Upper lobe of left lung (tissue), 6 donors: ENCODE data around the gene ZNF761. TPM values are rescaled to one million over a fixed set of nuclear protein-coding genes. Genes with fewer than 3 reads are reported as not detected.
A peak's percentile ranks its signal among the peaks of the same experiment; 100 is the strongest.
"Not testable (repeated sequence)": the region's sequence is repeated elsewhere in the genome, so short reads cannot be mapped to it uniquely, and the experiment has no call there.

Experiments used
- ATAC-seq, 2 donors: fragments of 200-7000 bp; cut with Tn5 transposase; one replicate each; pipeline ENCODE4 v1.9.1; 2022; ENCODE audit warnings: mild to moderate bottlenecking in 2 of 2, moderate library complexity in 2 of 2; ENCODE audit not compliant: low FRiP score in 2 of 2
- DNase-seq, 2 donors: peaks; one replicate each; pipeline ENCODE4 v3.0.0-alpha.2; 2019 to 2020
- H3K27ac ChIP-seq, 4 donors: fragments of 200-600 bp; sonication (generic); one replicate each; pipeline ENCODE4 v1.5.1; 2016 to 2019
- H3K27me3 ChIP-seq, 4 donors: fragments of 200-600 bp; sonication (generic); one replicate each; pipeline ENCODE4 v1.5.1; 2017 to 2019
- H3K36me3 ChIP-seq, 4 donors: fragments of 200-600 bp; sonication (generic); one replicate each; pipeline ENCODE4 v1.5.1; 2016 to 2019
- H3K4me1 ChIP-seq, 4 donors: fragments of 200-600 bp; sonication (generic); one replicate each; pipeline ENCODE4 v1.5.1; 2018 to 2019
- H3K4me3 ChIP-seq, 4 donors: fragments of 200-600 bp; sonication (generic); one replicate each; pipeline ENCODE4 v1.5.1; 2017 to 2019; ENCODE audit warnings: mild to moderate bottlenecking in 2 of 4, moderate library complexity in 1 of 4
- H3K9me3 ChIP-seq, 4 donors: fragments of 200-600 bp; sonication (generic); one replicate each; pipeline ENCODE4 v1.5.1; 2018 to 2019
- CTCF ChIP-seq, 6 experiments: fragments of 450-650 bp in 4 of 6; fragments of 200-600 bp in 2 of 6; sonication (generic) in 2 of 6; IDR thresholded peaks; one replicate each; pipeline ENCODE4 v1.5.1; 2016 to 2019; ENCODE audit warnings: antibody characterized with exemption in 6 of 6
- EP300 ChIP-seq, 4 donors: sonication (generic); formaldehyde crosslinking; IDR thresholded peaks; one replicate each; pipeline ENCODE4 v1.5.1; 2017; ENCODE audit warnings: antibody characterized with exemption in 4 of 4, control low read depth in 2 of 4
- POLR2A ChIP-seq, 4 donors: fragments of 450-650 bp; IDR thresholded peaks; one replicate each; pipeline ENCODE4 v1.5.1; 2016 to 2017; ENCODE audit warnings: antibody characterized with exemption in 4 of 4, mild to moderate bottlenecking in 2 of 4
- POLR2AphosphoS5 ChIP-seq, 2 donors: sonication (generic); formaldehyde crosslinking; IDR thresholded peaks; one replicate each; pipeline ENCODE4 v1.5.1; 2017; ENCODE audit warnings: antibody characterized with exemption in 2 of 2
- WGBS, 2 donors: methylation state at CpG; one replicate each; pipeline ENCODE4 v1.1.5; 2017 to 2018; 5-methylcytosine and 5-hydroxymethylcytosine counted together
- total RNA-seq, 6 donors: library from RNA; depleted of rRNA in 4 of 6; stranded (reverse); fragments of >200 nt in 4 of 6; gene quantifications; one replicate each; pipeline versions ENCODE4 v1.1.0 to v1.2.1, GENCODE V29; 2016 to 2021
- donor health status: DM: no; HTN: no; CAD: no; lungs with moderate emphysema.
- donor health status: DM: no; HTN: yes; CAD: no; lungs with severe emphysema.

ZNF761 gene
- total RNA-seq, 6 donors from 2014 or later, result 5.0 to 26.2 (median 9.5) TPM

GRCh38 chr19:53409505-53410204 lies 22.1 kb upstream of the ZNF761 start:
- DNase-seq (no peak), ATAC-seq (no peak)
- Histone ChIP-seq H3K36me3 (peaks cover 23 to 41% (median 31%) of the 10 kb centered on the region in 4 donors), H3K27ac (no peak overlapping the region), H3K9me3 (peaks cover 42 to 87% (median 74%) of the 10 kb centered on the region in 4 donors), H3K4me1 (no peaks in the 10 kb centered on the region), H3K27me3 (no peaks in the 10 kb centered on the region), H3K4me3 (no peak overlapping the region)
- WGBS, 2 donors, result 80 to 84% methylated on average over 7 of the region's 7 CpGs
- TF ChIP-seq POLR2AphosphoS5 (IDR thresholded peaks at IDR 0.05) (no peak), CTCF (IDR thresholded peaks at IDR 0.05) (no peak), POLR2A (IDR thresholded peaks at IDR 0.05) (no peak), EP300 (IDR thresholded peaks at IDR 0.05) (no peak)

- H3K27ac ChIP-seq, ATAC-seq: not testable (repeated sequence)
- 65 to 69% methylated on average over 11 of the region's 11 CpGs for WGBS, 2 donors
These were observed 11.1 kb upstream of the ZNF761 start for GRCh38 chr19:53420520-53421315.

GRCh38 chr19:53422551-53422950 lies 9.2 kb upstream of the ZNF761 start:
- WGBS, 2 donors, result 81% methylated on average over 5 of the region's 5 CpGs

More at GRCh38 chr19:53420520-53421315, 11.1 kb upstream of the ZNF761 start:
- H3K36me3 ChIP-seq, H3K9me3 ChIP-seq, H3K4me3 ChIP-seq, H3K27me3 ChIP-seq, DNase-seq: not testable (repeated sequence)
- peaks cover 0 to 16% (median 3%) of the 10 kb centered on the region in 4 donors for H3K4me1 ChIP-seq

GRCh38 chr19:53423074-53423473 lies 8.7 kb upstream of the ZNF761 start:
- not testable (repeated sequence) for H3K36me3 ChIP-seq, H3K27ac ChIP-seq, DNase-seq, H3K27me3 ChIP-seq, H3K9me3 ChIP-seq
- WGBS, 2 donors, result 10 to 46% methylated on average over 4 to 5 of the region's 13 CpGs
- ATAC-seq, result peak in 1 of 2 donors; percentile 18
- H3K4me1 ChIP-seq, result peaks cover 0 to 16% (median 3%) of the 10 kb centered on the region in 4 donors
- peak overlapping the region in 1 of 4 donors; percentile 12 for H3K4me3 ChIP-seq

More at GRCh38 chr19:53422551-53422950, 9.2 kb upstream of the ZNF761 start:
- Histone ChIP-seq H3K36me3 (no peaks in the 10 kb centered on the region), H3K4me3 (no peak overlapping the region), H3K27ac (no peak overlapping the region), H3K9me3 (peaks cover 0 to 5% (median 0%) of the 10 kb centered on the region in 4 donors), H3K27me3 (no peaks in the 10 kb centered on the region), H3K4me1 (peaks cover 0 to 16% (median 3%) of the 10 kb centered on the region in 4 donors)
- ATAC-seq, result no peak
- no peak for DNase-seq
- no peak for TF ChIP-seq CTCF (IDR thresholded peaks at IDR 0.05)
- no peak for TF ChIP-seq POLR2AphosphoS5 (IDR thresholded peaks at IDR 0.05)
- TF ChIP-seq EP300 (IDR thresholded peaks at IDR 0.05), result no peak
- no peak for TF ChIP-seq POLR2A (IDR thresholded peaks at IDR 0.05)

GRCh38 chr19:53423680-53424079 lies 8.1 kb upstream of the ZNF761 start:
- not testable (repeated sequence) for H3K27me3 ChIP-seq, DNase-seq, H3K9me3 ChIP-seq, H3K27ac ChIP-seq, H3K36me3 ChIP-seq
- WGBS, 2 donors, result 40 to 43% methylated on average over 8 of the region's 8 CpGs
- Histone ChIP-seq H3K4me3 (peak overlapping the region in 1 of 4 donors; percentile 21), H3K4me1 (peaks cover 0 to 16% (median 3%) of the 10 kb centered on the region in 4 donors)
- peak in 1 of 2 donors; percentile 66 for ATAC-seq
- TF ChIP-seq CTCF (IDR thresholded peaks at IDR 0.05), result peak in 1 of 6 experiments; percentile 8
